HG02840 (cell line): ENCODE measurements around the gene GALNT12.

Experiments
- ATAC-seq: cut with Tn5 transposase; IDR thresholded peaks from one replicate; pipeline ENCODE4 v1.9.1; 2021; ENCODE audit warnings: mild to moderate bottlenecking, moderate library complexity, moderate number of reproducible peaks; ENCODE audit not compliant: unreplicated experiment, low FRiP score

GALNT12 gene

DNA sequence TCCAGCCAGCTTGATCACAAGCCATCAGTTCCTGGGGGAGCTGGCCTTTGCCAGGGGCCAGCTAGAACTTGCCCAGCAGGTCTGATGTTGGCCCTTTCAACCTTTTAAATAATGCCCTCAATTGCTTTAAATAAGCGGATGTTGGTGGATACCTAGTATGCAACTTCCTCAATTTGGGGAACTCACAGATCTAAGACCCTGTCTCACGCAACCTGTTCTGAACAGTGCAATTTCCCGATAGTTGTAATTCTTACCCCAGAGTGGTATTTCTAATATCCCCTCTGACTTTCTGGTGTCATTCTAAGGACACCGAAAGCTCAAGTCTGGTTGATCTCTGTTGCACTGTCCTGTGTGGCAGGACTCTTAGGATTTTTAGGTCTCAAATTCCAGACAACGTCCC is 23.1 kb downstream of the GALNT12 start:
- no peak for ATAC-seq

DNA sequence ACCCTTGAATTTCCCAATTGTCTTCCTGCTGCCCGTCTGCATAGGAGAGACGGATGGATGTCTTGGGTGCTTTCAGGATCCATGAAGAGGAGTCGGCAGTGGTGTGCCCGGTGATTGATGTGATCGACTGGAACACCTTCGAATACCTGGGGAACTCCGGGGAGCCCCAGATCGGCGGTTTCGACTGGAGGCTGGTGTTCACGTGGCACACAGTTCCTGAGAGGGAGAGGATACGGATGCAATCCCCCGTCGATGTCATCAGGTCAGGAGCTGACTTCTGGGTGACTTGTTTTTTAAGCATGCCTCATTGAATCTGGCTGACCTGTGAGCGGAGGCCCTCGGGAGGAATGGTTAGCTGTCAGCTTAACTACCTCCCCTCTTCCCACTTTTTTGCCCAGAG is 24.2 kb downstream of the GALNT12 start:
- no peak for ATAC-seq

DNA sequence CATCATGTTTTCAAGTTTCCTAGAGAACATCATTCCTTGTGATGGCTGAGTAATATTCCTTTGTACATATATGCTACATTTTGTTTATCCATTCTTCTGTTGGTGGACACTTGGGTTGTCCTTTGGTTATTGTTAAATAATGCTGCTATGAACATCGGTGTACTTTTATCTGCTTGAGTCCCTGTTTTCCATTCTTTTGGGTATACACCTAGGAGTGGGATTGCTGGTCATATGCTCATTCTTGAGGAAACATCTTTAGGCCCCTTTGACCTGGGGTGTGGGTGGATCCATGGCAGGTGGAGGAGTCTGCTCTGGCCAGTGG is 25.3 kb downstream of the GALNT12 start:
- no peak for ATAC-seq

- ATAC-seq: no peak
These were observed 25.9 kb downstream of the GALNT12 start for GRCh38 chr9:98833090-98833956.

DNA sequence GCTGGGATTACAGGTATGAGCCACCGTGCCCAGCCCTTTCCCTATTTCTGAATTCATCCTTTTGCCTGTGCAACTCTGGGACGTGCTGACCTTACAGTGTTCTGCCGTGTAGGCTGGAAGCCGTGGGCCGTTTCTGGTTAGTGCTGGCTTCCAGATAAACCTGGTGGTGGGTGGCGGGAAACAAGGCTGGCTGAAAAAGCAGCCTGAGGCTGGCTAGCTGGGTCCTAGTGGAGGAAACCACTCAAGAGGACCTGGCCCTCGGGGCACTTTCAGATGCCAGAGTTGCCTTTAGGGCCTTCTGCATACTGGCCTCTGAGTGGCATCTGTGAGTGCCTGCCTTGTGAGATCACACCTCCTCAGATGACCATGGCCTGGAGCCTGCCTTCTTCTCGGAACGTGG is 26.9 kb downstream of the GALNT12 start:
- ATAC-seq: no peak

GRCh38 chr9:98836206-98836605 is 28.7 kb downstream of the GALNT12 start:
- ATAC-seq: no peak

DNA sequence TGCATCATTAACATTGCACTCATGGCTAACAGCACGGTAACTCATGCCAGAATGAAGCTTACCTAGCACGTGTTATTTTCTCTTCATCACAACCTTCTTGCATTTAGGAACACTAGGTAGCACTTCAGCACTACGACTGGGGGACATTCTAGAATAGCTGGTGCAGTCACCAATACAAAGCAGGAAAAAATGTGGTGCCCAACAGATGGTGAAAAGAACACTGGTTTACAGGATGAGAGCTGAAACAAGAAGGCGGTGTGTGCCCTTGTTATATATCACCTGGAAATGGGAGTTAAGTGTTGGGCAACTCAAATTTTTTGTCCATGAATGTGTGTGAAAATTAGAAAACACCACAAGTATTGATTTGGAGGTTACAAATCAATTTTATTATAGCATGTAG is 30.0 kb downstream of the GALNT12 start:
- no peak for ATAC-seq

GRCh38 chr9:98838155-98838867 is 30.8 kb downstream of the GALNT12 start:
- no peak for ATAC-seq

- ATAC-seq: no peak
These were observed 31.5 kb downstream of the GALNT12 start for GRCh38 chr9:98838868-98839565.

DNA sequence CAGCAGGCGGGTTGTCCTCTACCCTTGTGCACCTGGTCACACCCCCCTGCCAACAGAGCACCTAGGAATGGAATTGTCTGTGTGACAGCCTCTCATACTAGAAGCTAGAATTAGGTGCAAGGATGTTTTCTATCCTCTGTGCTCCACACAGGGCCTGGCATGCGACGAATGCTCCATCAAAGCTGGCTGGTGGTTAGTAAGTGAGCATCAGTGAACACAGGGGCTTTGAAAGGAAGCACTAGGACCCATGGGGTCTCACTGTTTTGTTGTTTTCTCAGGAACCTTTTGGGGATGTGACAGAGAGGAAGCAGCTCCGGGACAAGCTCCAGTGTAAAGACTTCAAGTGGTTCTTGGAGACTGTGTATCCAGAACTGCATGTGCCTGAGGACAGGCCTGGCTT is 32.3 kb downstream of the GALNT12 start:
- ATAC-seq: no peak

DNA sequence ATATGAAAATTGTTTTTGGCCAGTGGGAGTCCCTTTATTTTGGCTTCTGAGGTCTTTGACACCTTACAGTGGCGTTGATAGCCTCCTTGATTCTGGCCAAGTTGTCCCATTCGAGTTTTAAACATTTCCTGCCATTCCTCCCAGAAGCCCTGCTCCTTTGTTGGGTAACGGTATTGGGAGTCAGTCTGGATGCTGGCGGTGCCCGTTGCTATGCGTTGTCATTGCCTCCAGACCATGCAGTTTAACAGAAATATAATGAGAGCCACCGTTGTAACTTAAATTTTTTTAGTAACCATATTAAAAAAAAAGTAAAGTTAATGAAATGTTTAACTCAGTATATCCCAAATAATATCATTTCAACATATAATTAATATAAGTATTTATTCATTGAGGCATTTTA is 35.0 kb downstream of the GALNT12 start:
- no peak for ATAC-seq

- ATAC-seq: no peak
These were observed 38.6 kb downstream of the GALNT12 start for GRCh38 chr9:98846081-98846480.

- no peak for ATAC-seq
These were observed 39.4 kb downstream of the GALNT12 start for GRCh38 chr9:98846879-98847278.

DNA sequence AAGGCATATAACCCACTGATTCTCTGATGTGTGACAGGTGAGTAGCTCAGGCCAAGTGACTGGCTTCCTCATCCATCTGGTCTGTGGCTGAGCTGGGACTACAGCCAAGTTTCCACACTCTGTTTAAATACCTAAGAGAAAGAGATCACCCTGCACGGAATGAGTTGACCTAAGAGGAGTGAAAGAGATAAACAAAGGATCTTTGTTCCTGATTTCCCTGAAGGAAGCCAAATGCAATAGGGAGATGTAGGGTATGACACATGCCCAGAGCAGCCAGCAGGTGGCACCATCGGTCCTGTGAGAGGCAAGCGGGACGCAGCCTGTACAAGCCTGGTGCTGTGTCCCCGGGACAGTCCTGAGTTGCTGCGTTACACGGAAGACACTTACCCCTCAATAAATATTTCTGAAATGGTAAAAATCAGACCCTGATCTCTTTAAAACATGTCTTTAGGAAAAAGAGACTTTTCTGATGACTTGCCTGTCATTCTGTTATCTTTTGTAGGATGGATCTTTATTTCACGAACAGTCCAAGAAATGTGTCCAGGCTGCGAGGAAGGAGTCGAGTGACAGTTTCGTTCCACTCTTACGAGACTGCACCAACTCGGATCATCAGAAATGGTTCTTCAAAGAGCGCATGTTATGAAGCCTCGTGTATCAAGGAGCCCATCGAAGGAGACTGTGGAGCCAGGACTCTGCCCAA is 41.1 kb downstream of the GALNT12 start:
- ATAC-seq: peak; percentile 80

GRCh38 chr9:98849563-98849962 is 42.1 kb downstream of the GALNT12 start:
- no peak for ATAC-seq

DNA sequence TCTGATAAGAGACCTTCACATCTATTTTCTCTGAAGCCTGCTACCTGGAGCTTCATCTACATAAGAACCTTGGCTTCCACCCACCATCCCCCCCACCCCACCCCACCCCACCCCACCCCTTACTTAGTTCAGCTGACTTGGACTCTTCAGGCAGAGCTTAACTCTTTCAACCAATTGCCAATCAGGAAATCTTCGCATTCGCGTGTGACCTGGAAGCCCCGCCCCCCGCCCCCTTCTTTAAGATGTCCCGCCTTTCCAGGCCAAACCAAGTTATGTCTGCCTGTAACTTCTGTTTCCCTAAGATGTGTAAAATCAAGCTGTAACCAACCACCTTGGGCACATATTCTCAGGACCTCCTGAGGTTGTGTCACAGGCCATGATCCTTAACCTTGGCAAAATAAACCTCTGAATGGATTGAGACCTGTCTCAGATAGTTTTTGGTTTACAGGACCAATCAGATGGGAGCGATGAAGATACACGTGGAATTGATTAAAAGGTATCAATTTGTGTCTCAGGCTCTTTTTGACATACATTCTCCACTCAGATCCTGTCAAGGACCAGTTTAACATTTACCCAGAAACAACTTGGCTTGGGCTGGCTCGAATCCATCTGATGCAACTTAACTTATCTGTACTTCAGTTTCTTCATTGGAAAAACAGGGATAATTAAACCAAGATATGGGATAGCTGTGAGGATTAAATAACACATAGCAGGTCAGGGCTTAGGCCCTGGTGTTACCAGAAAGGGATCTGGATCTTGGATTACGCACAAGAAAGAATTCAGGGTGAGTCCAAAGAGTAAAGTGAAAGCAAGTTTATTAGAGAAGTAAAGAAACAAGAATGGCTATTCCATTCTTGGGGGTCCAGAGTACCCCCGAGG is 43.6 kb downstream of the GALNT12 start:
- ATAC-seq: no peak

DNA sequence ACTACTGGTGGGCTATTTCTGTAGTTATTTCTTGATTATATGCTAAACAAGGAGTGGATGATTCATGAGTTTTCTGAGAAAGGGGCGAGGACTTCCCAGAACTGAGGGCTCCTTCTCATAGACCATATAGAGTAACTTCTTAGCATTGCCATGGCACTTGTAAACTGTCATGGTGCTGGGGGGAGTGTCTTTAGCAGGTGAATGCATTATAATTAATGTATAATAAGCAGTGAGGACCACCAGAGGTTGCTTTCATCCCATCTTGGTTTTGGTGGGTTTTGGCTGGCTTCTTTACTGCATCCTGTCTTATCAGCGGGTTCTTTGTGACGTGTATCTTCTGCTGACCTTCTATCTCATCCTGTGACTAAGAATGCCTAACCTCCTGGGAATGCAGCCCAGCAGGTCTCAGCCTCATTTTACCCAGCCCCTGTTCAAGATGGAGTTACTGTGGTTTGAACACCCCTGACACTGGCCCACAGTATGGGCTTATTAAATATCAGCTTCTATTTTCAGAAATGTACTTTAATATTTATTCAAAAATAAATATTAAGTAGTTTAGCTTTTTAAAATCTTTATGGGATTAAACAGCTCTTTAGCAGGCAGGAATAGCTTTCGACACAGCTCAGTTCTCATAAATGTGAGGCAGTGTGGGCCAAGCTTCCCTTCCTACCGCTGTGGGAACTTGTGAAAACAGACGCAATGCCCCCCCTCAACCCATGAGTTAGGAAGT is 44.4 kb downstream of the GALNT12 start:
- ATAC-seq: no peak

DNA sequence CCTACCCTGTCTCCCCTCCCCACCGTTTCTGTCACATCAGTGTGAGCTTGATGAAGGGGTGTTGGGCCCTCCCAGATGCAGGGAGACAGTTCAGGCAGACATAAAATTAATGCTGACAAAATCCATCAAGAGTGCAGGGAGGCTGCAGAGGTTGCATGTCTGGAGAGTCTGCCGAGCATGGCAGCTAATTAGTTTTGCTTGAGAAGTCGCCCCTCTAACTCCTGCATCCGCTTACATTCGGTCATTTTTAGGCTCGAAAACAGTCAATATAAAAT is 44.9 kb downstream of the GALNT12 start:
- ATAC-seq: no peak

GRCh38 chr9:98852961-98853360 is 45.5 kb downstream of the GALNT12 start:
- ATAC-seq: no peak
